GM13977 (cell line): ENCODE data around the gene SLC16A5.

Experiments used
- DNase-seq: peaks from one replicate; pipeline ENCODE4 v3.0.0; 2012; ENCODE audit warnings: low spot score
- in situ Hi-C: fragments of 300-500 bp; cut with MboI; formaldehyde crosslinking; loops from one replicate; pipeline ENCODE4 v1.12.0; 2022; ENCODE audit warnings: low sequenced_read_pairs, low pct_unique_long_range_greater_than_20kb, mixed read lengths, inconsistent platforms; ENCODE audit not compliant: unreplicated experiment
- TF ChIP-seq, protein P1 (sequence below): IDR thresholded peaks from 2 replicates; pipeline ENCODE4 v1.5.1; 2012; ENCODE audit warnings: mild to moderate bottlenecking, control low read depth; ENCODE audit not compliant: insufficient read depth; ENCODE audit errors: extremely low read depth, missing control alignments

The SLC16A5 gene

GRCh38 chr17:75046407-75047289 lies 41.1 kb upstream of the SLC16A5 start, which contains the start of the genes ATP5PD and KCTD2:
Gene ATP5PD (minus strand): TSS chr17:75046969. CDS start chr17:75042650, 4,319 bp downstream.
Gene KCTD2 (plus strand): TSS chr17:75047225. CDS start chr17:75047251, 26 bp downstream.
- in situ Hi-C loops: no loop called here
- DNase-seq: peak; percentile 99
- TF ChIP-seq, protein P1, sequence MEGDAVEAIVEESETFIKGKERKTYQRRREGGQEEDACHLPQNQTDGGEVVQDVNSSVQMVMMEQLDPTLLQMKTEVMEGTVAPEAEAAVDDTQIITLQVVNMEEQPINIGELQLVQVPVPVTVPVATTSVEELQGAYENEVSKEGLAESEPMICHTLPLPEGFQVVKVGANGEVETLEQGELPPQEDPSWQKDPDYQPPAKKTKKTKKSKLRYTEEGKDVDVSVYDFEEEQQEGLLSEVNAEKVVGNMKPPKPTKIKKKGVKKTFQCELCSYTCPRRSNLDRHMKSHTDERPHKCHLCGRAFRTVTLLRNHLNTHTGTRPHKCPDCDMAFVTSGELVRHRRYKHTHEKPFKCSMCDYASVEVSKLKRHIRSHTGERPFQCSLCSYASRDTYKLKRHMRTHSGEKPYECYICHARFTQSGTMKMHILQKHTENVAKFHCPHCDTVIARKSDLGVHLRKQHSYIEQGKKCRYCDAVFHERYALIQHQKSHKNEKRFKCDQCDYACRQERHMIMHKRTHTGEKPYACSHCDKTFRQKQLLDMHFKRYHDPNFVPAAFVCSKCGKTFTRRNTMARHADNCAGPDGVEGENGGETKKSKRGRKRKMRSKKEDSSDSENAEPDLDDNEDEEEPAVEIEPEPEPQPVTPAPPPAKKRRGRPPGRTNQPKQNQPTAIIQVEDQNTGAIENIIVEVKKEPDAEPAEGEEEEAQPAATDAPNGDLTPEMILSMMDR: no peak

- DNase-seq: no peak
- in situ Hi-C loops: no loop called here
- TF ChIP-seq, protein P1: no peak
Measured at GRCh38 chr17:75047398-75048098, 40.2 kb upstream of the SLC16A5 start.

DNA sequence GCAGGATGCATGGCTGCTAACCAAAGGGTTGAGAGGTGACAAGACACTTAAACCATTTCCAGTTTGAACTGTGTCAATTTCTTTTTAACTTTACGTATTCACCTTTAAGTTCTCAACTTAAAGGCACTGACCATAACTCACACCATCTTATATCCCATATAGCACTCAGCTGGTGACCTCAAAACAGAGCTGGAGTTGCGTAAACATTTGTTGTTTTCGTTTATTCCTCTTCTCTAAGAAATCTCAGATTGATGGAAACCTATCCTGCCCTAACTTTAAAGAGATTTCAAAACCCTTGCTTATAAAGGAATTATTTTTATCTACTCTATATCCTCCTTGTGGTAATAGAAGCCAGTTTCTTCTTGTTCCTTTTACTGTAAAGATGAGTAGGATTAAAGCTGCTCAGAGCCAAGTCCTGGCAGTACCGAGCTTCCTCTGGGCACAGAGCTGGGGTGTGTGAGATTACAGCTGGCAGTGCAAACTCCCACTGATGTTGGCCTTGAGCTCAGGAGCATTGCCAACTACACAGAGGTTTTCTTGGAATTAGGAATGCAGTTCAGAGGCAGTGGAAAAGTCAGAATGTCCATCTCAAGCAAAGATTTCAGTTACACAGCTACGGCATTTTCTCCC lies 39.4 kb upstream of the SLC16A5 start:
- in situ Hi-C loops: no loop called here
- TF ChIP-seq, protein P1: no peak
- no peak for DNase-seq

GRCh38 chr17:75049057-75049456 lies 38.7 kb upstream of the SLC16A5 start:
- TF ChIP-seq, protein P1: no peak
- in situ Hi-C loops: no loop called here
- no peak for DNase-seq

DNA sequence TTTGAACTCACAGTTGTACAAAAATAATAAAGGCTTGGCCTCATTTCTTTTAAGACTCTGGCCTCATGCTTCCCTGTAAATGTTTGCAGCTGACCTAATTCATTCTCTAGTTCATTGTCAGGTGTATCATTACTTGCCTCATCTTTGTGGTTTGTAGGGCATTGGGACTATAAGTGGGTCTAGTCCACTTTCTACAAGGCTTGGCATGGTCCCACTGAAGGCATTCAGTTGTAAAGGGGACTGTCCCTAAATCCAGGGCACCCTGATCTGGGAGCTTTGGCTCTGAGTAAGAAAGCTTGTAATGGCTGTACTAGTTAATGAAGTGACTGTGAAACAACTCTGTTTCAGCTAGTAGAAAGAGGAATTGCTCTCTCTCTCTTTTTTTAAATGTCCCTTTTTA lies 38.0 kb upstream of the SLC16A5 start:
- in situ Hi-C loops: no loop called here
- DNase-seq: no peak
- TF ChIP-seq, protein P1: no peak

GRCh38 chr17:75051941-75052340 lies 35.8 kb upstream of the SLC16A5 start:
- in situ Hi-C loops: no loop called here
- DNase-seq: no peak
- TF ChIP-seq, protein P1: no peak
